PC-9 (cell line): ENCODE results near the gene PRDM15.

Experiments used
- EZH2 ChIP-seq: fragments of 200-600 bp; sonication (generic); IDR thresholded peaks from 2 replicates; pipeline ENCODE4 v1.8.0; 2017; ENCODE audit warnings: antibody characterized with exemption, low read depth
- TF ChIP-seq, protein P1 (sequence below): fragments of 200-600 bp; sonication (generic); conservative IDR thresholded peaks from 2 replicates; pipeline ENCODE4 v1.6.1; 2017; ENCODE audit warnings: mixed run types, antibody characterized with exemption, mild to moderate bottlenecking, moderate library complexity

DNA sequence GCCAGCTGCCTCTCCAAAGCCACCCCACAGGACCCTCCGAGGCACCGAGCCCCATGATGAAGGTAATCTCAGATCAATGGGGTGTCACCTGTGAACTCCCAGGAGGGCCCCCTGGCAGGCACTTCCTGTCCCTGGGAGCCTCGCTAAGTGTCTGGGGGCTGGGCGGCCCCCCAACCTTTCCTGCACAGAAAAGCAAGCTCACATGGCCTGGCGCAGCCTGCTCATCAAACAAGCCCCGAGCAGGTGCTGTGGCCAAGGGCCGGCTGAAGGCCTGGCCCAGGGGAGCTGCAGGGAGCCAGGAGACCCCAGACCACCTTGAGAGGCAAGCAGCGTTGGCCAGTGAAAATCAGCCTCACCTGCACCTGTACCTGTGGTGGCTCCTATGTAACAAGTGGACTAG lies 115.1 kb downstream of the PRDM15 start:
- TF ChIP-seq, protein P1, sequence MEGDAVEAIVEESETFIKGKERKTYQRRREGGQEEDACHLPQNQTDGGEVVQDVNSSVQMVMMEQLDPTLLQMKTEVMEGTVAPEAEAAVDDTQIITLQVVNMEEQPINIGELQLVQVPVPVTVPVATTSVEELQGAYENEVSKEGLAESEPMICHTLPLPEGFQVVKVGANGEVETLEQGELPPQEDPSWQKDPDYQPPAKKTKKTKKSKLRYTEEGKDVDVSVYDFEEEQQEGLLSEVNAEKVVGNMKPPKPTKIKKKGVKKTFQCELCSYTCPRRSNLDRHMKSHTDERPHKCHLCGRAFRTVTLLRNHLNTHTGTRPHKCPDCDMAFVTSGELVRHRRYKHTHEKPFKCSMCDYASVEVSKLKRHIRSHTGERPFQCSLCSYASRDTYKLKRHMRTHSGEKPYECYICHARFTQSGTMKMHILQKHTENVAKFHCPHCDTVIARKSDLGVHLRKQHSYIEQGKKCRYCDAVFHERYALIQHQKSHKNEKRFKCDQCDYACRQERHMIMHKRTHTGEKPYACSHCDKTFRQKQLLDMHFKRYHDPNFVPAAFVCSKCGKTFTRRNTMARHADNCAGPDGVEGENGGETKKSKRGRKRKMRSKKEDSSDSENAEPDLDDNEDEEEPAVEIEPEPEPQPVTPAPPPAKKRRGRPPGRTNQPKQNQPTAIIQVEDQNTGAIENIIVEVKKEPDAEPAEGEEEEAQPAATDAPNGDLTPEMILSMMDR: no peak
- no peak for TF ChIP-seq EZH2
